Activated CD8-positive, alpha-beta memory T cell treated with anti-CD3 and anti-CD28 coated beads, Interleukin-2, amount 50 U/mL, for 4 hours (primary cell): ENCODE data around the gene PCDHB2.
"Not testable (repeated sequence)": the region's sequence is repeated elsewhere in the genome, so short reads cannot be mapped to it uniquely, and the experiment has no call there.

Experiments
- DNase-seq: peaks from one replicate; pipeline ENCODE4 v3.0.0-alpha.2; 2020

Gene PCDHB2

GRCh38 chr5:141094481-141095262 lies at the start of gene PCDHB2:
Gene PCDHB2 (plus strand): TSS chr5:141094615. CDS start chr5:141094791, 176 bp downstream.
- DNase-seq, result no peak

- no peak for DNase-seq
These were observed 43.5 kb upstream of the PCDHB2 start, which contains the start of gene PCDHB1 for GRCh38 chr5:141050622-141051520. Gene PCDHB1 (plus strand): TSS chr5:141051374. CDS start chr5:141051471, 97 bp downstream.

GRCh38 chr5:141051521-141051866 lies 42.9 kb upstream of the PCDHB2 start:
- no peak for DNase-seq

GRCh38 chr5:141077826-141078225 lies 16.6 kb upstream of the PCDHB2 start:
- DNase-seq, result no peak

- no peak for DNase-seq
These were observed 12.2 kb upstream of the PCDHB2 start for GRCh38 chr5:141082228-141082627.

GRCh38 chr5:141084487-141084989 lies 9.9 kb upstream of the PCDHB2 start:
- peak; percentile 23 for DNase-seq

GRCh38 chr5:141095263-141095641 lies 837 bp downstream of the PCDHB2 start:
- DNase-seq, result no peak

- not testable (repeated sequence) for DNase-seq
These were observed 1.8 kb downstream of the PCDHB2 start for GRCh38 chr5:141096181-141096580.

- DNase-seq, result not testable (repeated sequence)
These were observed 2.2 kb downstream of the PCDHB2 start for GRCh38 chr5:141096586-141096985.

GRCh38 chr5:141100243-141100805 lies 5.9 kb downstream of the PCDHB2 start, which contains the start of gene PCDHB3:
Gene PCDHB3 (plus strand): TSS chr5:141100473. CDS start chr5:141100650, 177 bp downstream.
- no peak for DNase-seq

- no peak for DNase-seq
These were observed 6.6 kb downstream of the PCDHB2 start for GRCh38 chr5:141101059-141101458.

- not testable (repeated sequence) for DNase-seq
These were observed 7.7 kb downstream of the PCDHB2 start for GRCh38 chr5:141102070-141102469.

- DNase-seq, result not testable (repeated sequence)
These were observed 8.1 kb downstream of the PCDHB2 start for GRCh38 chr5:141102471-141102870.

- DNase-seq, result no peak
These were observed 10.9 kb downstream of the PCDHB2 start for GRCh38 chr5:141105350-141105749.

- no peak for DNase-seq
These were observed 24.8 kb downstream of the PCDHB2 start for GRCh38 chr5:141119250-141119649.

- DNase-seq, result no peak
These were observed 27.1 kb downstream of the PCDHB2 start, which contains the start of gene PCDHB4 for GRCh38 chr5:141121563-141121962. Gene PCDHB4 (plus strand): TSS chr5:141121818. CDS start chr5:141121999, 181 bp downstream.

GRCh38 chr5:141121985-141122384 lies 27.6 kb downstream of the PCDHB2 start:
- no peak for DNase-seq

- not testable (repeated sequence) for DNase-seq
These were observed 29.2 kb downstream of the PCDHB2 start for GRCh38 chr5:141123396-141124135.

- DNase-seq, result no peak
These were observed 32.9 kb downstream of the PCDHB2 start for GRCh38 chr5:141127305-141127704.

GRCh38 chr5:141135030-141135717 lies 40.8 kb downstream of the PCDHB2 start, which contains the start of gene PCDHB5:
Gene PCDHB5 (plus strand): TSS chr5:141135206. CDS start chr5:141135435, 229 bp downstream.
- DNase-seq, result no peak

GRCh38 chr5:141135718-141136266 lies 41.4 kb downstream of the PCDHB2 start:
- no peak for DNase-seq
